ENCODE results near the gene C4orf54.

GRCh38 chr4:99634742-99635360, 22.8 kb downstream of the C4orf54 start:
- TF ChIP-seq CTCF (IDR thresholded peaks at IDR 0.05; ENCODE audit: low read depth, low read length) (no peak), EZH2phosphoT487 (IDR thresholded peaks at IDR 0.05; ENCODE audit: low read depth) (no peak)
